Loucy (cell line): ENCODE results near the gene TMEM135.

ENCODE experiments used
- H2AFZ ChIP-seq: fragments of 200-600 bp; sonication (generic); 2 replicates; pipeline ENCODE4 v1.6.0; 2016; ENCODE audit warnings: antibody characterized with exemption, mild to moderate bottlenecking, low read length, moderate library complexity
- H3F3A ChIP-seq: fragments of 200-600 bp; 2 replicates; pipeline ENCODE4 v1.6.0; 2016; ENCODE audit warnings: antibody characterized with exemption, low read depth, mild to moderate bottlenecking
- H3K27me3 ChIP-seq: fragments of 200-600 bp; sonication (generic); 2 replicates; pipeline ENCODE4 v1.6.1; 2014; ENCODE audit warnings: low read length, mild to moderate bottlenecking; ENCODE audit not compliant: insufficient read depth, poor library complexity, severe bottlenecking
- H3K36me3 ChIP-seq: fragments of 200-600 bp; sonication (generic); 2 replicates; pipeline ENCODE4 v1.6.1; 2016; ENCODE audit warnings: low read length; ENCODE audit not compliant: insufficient read depth
- H3K4me1 ChIP-seq: fragments of 200-600 bp; sonication (generic); 2 replicates; pipeline ENCODE4 v1.5.1; 2014; ENCODE audit warnings: low read length, mild to moderate bottlenecking; ENCODE audit not compliant: insufficient read depth, poor library complexity, severe bottlenecking
- H3K4me2 ChIP-seq: fragments of 200-600 bp; sonication (generic); 2 replicates; pipeline ENCODE4 v1.6.0; 2014; ENCODE audit warnings: antibody characterized with exemption, low read length, low read depth, mild to moderate bottlenecking; ENCODE audit not compliant: poor library complexity, severe bottlenecking
- H3K4me3 ChIP-seq: fragments of 200-600 bp; sonication (generic); 2 replicates; pipeline ENCODE4 v1.5.1; 2014; ENCODE audit warnings: low read length, mild to moderate bottlenecking, mixed read lengths; ENCODE audit not compliant: poor library complexity, severe bottlenecking
- H3K79me2 ChIP-seq: fragments of 200-600 bp; sonication (generic); 2 replicates; pipeline ENCODE4 v1.6.1; 2014; ENCODE audit warnings: low read length; ENCODE audit not compliant: insufficient read depth
- H3K9ac ChIP-seq: fragments of 200-600 bp; sonication (generic); 2 replicates; pipeline ENCODE4 v1.6.0; 2014; ENCODE audit warnings: mild to moderate bottlenecking, low read depth, low read length, moderate library complexity; ENCODE audit not compliant: poor library complexity, severe bottlenecking
- H3K9me2 ChIP-seq: fragments of 200-600 bp; sonication (generic); replicated peaks from 2 replicates; pipeline ENCODE4 v1.6.1; 2016; ENCODE audit warnings: low read depth, low read length, mixed read lengths
- H3K9me3 ChIP-seq: fragments of 200-600 bp; sonication (generic); 2 replicates; pipeline ENCODE4 v1.6.1; 2014; ENCODE audit warnings: mild to moderate bottlenecking, antibody characterized with exemption, low read length, low read depth; ENCODE audit not compliant: insufficient read depth
- H4K20me1 ChIP-seq: fragments of 200-600 bp; sonication (generic); 2 replicates; pipeline ENCODE4 v1.6.0; 2014; ENCODE audit warnings: antibody characterized with exemption, low read length, mild to moderate bottlenecking; ENCODE audit not compliant: insufficient read depth, poor library complexity, severe bottlenecking
- CTCF ChIP-seq: fragments of 200-600 bp; sonication (generic); conservative IDR thresholded peaks from 2 replicates; pipeline ENCODE4 v1.5.1; 2014; ENCODE audit warnings: mild to moderate bottlenecking, antibody characterized with exemption, low read length
- EZH2phosphoT487 ChIP-seq: fragments of 200-600 bp; IDR thresholded peaks from 2 replicates; pipeline ENCODE4 v1.6.1; 2018; ENCODE audit warnings: antibody characterized with exemption, mild to moderate bottlenecking, moderate library complexity, borderline replicate concordance

Gene TMEM135

GRCh38 chr11:87020336-87020735, 17.4 kb upstream of the TMEM135 start:
- no peaks in the 10 kb centered on the region for H4K20me1 ChIP-seq
- peaks cover 12% of the 10 kb centered on the region for H3K4me1 ChIP-seq
- TF ChIP-seq EZH2phosphoT487 (no peak), CTCF (no peak)
- 0 out of 2 replicates have a peak overlapping the region, but pooled peaks have one; percentile 5 for H2AFZ ChIP-seq
- H3K36me3 ChIP-seq = no peaks in the 10 kb centered on the region
- no peak overlapping the region for H3K4me3 ChIP-seq
- no peaks in the 10 kb centered on the region for H3K9me2 ChIP-seq
- H3K9me3 ChIP-seq = no peaks in the 10 kb centered on the region
- no peaks in the 10 kb centered on the region for H3K79me2 ChIP-seq
- H3F3A ChIP-seq = no peaks in the 10 kb centered on the region
- H3K9ac ChIP-seq = no peak overlapping the region
- no peak overlapping the region for H3K4me2 ChIP-seq
- no peaks in the 10 kb centered on the region for H3K27me3 ChIP-seq

GRCh38 chr11:87020764-87021365, 16.9 kb upstream of the TMEM135 start:
- Histone ChIP-seq H3F3A (no peaks in the 10 kb centered on the region), H2AFZ (no peak overlapping the region), H3K27me3 (no peaks in the 10 kb centered on the region), H3K9me2 (no peaks in the 10 kb centered on the region), H4K20me1 (no peaks in the 10 kb centered on the region), H3K4me2 (no peak overlapping the region), H3K9ac (no peak overlapping the region), H3K36me3 (no peaks in the 10 kb centered on the region), H3K79me2 (no peaks in the 10 kb centered on the region), H3K4me1 (peaks cover 12% of the 10 kb centered on the region), H3K4me3 (no peak overlapping the region), H3K9me3 (no peaks in the 10 kb centered on the region)
- TF ChIP-seq CTCF (no peak), EZH2phosphoT487 (no peak)

GRCh38 chr11:87022254-87022653, 15.5 kb upstream of the TMEM135 start:
- H3K36me3 ChIP-seq = no peaks in the 10 kb centered on the region
- peaks cover 12% of the 10 kb centered on the region for H3K4me1 ChIP-seq
- no peaks in the 10 kb centered on the region for H3K27me3 ChIP-seq
- no peak overlapping the region for H3K4me3 ChIP-seq
- no peak overlapping the region for H2AFZ ChIP-seq
- no peaks in the 10 kb centered on the region for H3K9me3 ChIP-seq
- no peaks in the 10 kb centered on the region for H3K79me2 ChIP-seq
- no peaks in the 10 kb centered on the region for H3F3A ChIP-seq
- TF ChIP-seq CTCF (no peak), EZH2phosphoT487 (no peak)
- H4K20me1 ChIP-seq = no peaks in the 10 kb centered on the region
- H3K9me2 ChIP-seq = no peaks in the 10 kb centered on the region
- H3K9ac ChIP-seq = no peak overlapping the region
- H3K4me2 ChIP-seq = no peak overlapping the region
